ENCODE results near the gene VEPH1.

Gene VEPH1

DNA sequence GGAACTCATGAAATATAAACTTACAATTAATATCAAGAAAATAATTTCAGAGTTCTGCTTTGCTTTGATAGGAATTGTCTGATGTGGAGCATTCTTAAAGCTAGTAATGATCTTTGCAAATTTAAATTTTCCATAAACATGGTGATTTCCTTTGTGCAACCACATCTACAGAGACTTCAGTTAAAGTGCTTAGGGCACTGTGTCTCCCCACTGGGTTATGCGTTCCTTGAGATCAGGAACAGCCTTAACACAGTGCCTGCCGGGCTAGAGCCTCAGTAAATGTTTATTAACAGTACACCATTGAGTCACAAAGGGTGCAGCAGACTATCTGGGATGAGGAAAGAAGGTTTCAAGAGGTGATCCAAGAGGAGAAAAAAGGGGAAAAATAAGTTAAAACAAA, 235.2 kb downstream of the VEPH1 start:
- H3K4me3 ChIP-seq (ENCODE audit: low read length) = no peak overlapping the region
- no peaks in the 10 kb centered on the region for H3K9me3 ChIP-seq (ENCODE audit: insufficient read depth, low read length)
- no peaks in the 10 kb centered on the region for H3K27me3 ChIP-seq (ENCODE audit: low read depth, low read length)
- TF ChIP-seq, protein P1, sequence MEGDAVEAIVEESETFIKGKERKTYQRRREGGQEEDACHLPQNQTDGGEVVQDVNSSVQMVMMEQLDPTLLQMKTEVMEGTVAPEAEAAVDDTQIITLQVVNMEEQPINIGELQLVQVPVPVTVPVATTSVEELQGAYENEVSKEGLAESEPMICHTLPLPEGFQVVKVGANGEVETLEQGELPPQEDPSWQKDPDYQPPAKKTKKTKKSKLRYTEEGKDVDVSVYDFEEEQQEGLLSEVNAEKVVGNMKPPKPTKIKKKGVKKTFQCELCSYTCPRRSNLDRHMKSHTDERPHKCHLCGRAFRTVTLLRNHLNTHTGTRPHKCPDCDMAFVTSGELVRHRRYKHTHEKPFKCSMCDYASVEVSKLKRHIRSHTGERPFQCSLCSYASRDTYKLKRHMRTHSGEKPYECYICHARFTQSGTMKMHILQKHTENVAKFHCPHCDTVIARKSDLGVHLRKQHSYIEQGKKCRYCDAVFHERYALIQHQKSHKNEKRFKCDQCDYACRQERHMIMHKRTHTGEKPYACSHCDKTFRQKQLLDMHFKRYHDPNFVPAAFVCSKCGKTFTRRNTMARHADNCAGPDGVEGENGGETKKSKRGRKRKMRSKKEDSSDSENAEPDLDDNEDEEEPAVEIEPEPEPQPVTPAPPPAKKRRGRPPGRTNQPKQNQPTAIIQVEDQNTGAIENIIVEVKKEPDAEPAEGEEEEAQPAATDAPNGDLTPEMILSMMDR (IDR thresholded peaks at IDR 0.05; ENCODE audit: low read depth, low read length) = no peak
- no peak for TF ChIP-seq EZH2phosphoT487 (IDR thresholded peaks at IDR 0.05; ENCODE audit: low read depth)
- no peak overlapping the region for H3K4me2 ChIP-seq (ENCODE audit: low read length)
- no peak overlapping the region for H2AFZ ChIP-seq (ENCODE audit: low read depth, low read length)
- H3K79me2 ChIP-seq (ENCODE audit: low read length) = no peaks in the 10 kb centered on the region
- H3K9ac ChIP-seq (ENCODE audit: low read length) = no peak overlapping the region
- no peak overlapping the region for H3K27ac ChIP-seq (ENCODE audit: low read length)
- no peaks in the 10 kb centered on the region for H3K4me1 ChIP-seq (ENCODE audit: low read length)
- no peaks in the 10 kb centered on the region for H3K36me3 ChIP-seq (replicated peaks; ENCODE audit: low read depth, low read length)
- H4K20me1 ChIP-seq (ENCODE audit: insufficient read depth, low read length) = no peaks in the 10 kb centered on the region

DNA sequence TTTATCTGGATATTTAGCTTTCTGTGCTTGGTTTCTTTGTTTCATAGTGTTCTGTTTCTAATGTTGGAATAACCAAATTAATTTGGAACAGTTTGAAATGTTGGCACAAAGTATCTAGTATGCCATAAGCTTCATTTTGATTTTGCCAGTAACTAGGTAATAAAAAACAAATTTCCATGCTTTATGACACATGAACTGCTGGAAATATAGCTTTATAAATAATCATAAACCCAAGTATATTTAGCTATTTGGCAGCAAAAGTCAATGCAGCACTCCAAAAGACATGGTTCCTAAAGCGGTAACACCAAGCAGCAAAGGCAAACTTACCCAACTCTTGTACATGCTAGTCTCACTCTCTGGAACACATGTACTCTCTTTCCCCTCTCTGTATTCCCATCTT, 237.3 kb downstream of the VEPH1 start:
- Histone ChIP-seq H3K79me2 (ENCODE audit: low read length) (no peaks in the 10 kb centered on the region), H3K36me3 (replicated peaks; ENCODE audit: low read depth, low read length) (no peaks in the 10 kb centered on the region), H4K20me1 (ENCODE audit: insufficient read depth, low read length) (no peaks in the 10 kb centered on the region), H3K9ac (ENCODE audit: low read length) (no peak overlapping the region), H3K4me1 (ENCODE audit: low read length) (no peaks in the 10 kb centered on the region), H2AFZ (ENCODE audit: low read depth, low read length) (no peak overlapping the region), H3K27me3 (ENCODE audit: low read depth, low read length) (no peaks in the 10 kb centered on the region), H3K4me3 (ENCODE audit: low read length) (no peak overlapping the region), H3K4me2 (ENCODE audit: low read length) (no peak overlapping the region), H3K27ac (ENCODE audit: low read length) (no peak overlapping the region), H3K9me3 (ENCODE audit: insufficient read depth, low read length) (no peaks in the 10 kb centered on the region)
- TF ChIP-seq, protein P1 (IDR thresholded peaks at IDR 0.05; ENCODE audit: low read depth, low read length) = no peak
- no peak for TF ChIP-seq EZH2phosphoT487 (IDR thresholded peaks at IDR 0.05; ENCODE audit: low read depth)

DNA sequence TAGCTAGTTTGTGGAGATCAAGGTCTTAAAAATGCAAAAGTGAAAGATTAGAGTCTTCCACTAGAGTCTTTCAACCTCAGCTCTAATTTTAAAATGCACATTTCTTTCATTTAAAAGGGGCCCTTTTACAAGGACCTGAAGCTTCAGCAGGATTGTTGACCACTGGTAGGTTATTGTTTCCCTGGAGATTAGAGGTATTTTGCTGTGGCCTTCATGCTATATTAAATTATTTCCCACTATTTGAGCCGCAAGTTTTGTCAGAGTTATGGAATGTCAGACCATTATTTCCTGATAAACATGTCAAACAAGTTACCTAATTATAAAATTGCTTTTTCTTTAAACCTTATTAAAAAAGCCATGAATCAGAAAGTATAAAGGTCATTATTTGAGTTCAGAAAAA, 240.2 kb downstream of the VEPH1 start:
- H4K20me1 ChIP-seq (ENCODE audit: insufficient read depth, low read length) = no peaks in the 10 kb centered on the region
- no peaks in the 10 kb centered on the region for H3K4me1 ChIP-seq (ENCODE audit: low read length)
- H3K27ac ChIP-seq (ENCODE audit: low read length) = no peak overlapping the region
- no peak overlapping the region for H3K4me3 ChIP-seq (ENCODE audit: low read length)
- TF ChIP-seq, protein P1 (IDR thresholded peaks at IDR 0.05; ENCODE audit: low read depth, low read length) = no peak
- no peak for TF ChIP-seq EZH2phosphoT487 (IDR thresholded peaks at IDR 0.05; ENCODE audit: low read depth)
- no peaks in the 10 kb centered on the region for H3K27me3 ChIP-seq (ENCODE audit: low read depth, low read length)
- no peak overlapping the region for H3K4me2 ChIP-seq (ENCODE audit: low read length)
- H3K79me2 ChIP-seq (ENCODE audit: low read length) = no peaks in the 10 kb centered on the region
- H3K36me3 ChIP-seq (replicated peaks; ENCODE audit: low read depth, low read length) = no peaks in the 10 kb centered on the region
- no peaks in the 10 kb centered on the region for H3K9me3 ChIP-seq (ENCODE audit: insufficient read depth, low read length)
- H3K9ac ChIP-seq (ENCODE audit: low read length) = no peak overlapping the region
- no peak overlapping the region for H2AFZ ChIP-seq (ENCODE audit: low read depth, low read length)

DNA sequence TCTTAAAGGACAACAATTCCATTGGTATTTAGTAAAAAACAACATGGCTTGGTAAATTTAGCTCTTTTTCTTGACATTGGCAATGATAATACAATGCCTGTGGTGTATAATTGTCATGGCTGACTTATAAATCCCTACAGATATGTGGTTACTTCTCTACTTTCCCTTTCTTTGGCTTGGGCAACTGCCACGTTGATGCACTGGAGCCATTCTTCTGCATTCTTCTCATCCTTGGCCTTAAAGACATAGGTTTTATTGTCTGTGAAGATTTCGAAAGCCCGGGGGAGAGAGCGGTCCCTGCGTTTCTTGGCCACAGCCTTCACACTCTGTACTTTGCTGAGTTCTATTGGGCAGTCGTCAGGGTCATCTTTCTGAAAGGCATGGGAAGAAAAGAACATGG, 242.2 kb downstream of the VEPH1 start:
- no peaks in the 10 kb centered on the region for H3K36me3 ChIP-seq (replicated peaks; ENCODE audit: low read depth, low read length)
- no peak overlapping the region for H2AFZ ChIP-seq (ENCODE audit: low read depth, low read length)
- no peaks in the 10 kb centered on the region for H3K27me3 ChIP-seq (ENCODE audit: low read depth, low read length)
- H3K9me3 ChIP-seq (ENCODE audit: insufficient read depth, low read length) = no peaks in the 10 kb centered on the region
- no peaks in the 10 kb centered on the region for H3K4me1 ChIP-seq (ENCODE audit: low read length)
- H3K4me3 ChIP-seq (ENCODE audit: low read length) = no peak overlapping the region
- no peaks in the 10 kb centered on the region for H3K79me2 ChIP-seq (ENCODE audit: low read length)
- no peak overlapping the region for H3K4me2 ChIP-seq (ENCODE audit: low read length)
- H4K20me1 ChIP-seq (ENCODE audit: insufficient read depth, low read length) = no peaks in the 10 kb centered on the region
- no peak overlapping the region for H3K9ac ChIP-seq (ENCODE audit: low read length)
- no peak for TF ChIP-seq EZH2phosphoT487 (IDR thresholded peaks at IDR 0.05; ENCODE audit: low read depth)
- TF ChIP-seq, protein P1 (IDR thresholded peaks at IDR 0.05; ENCODE audit: low read depth, low read length) = no peak
- no peak overlapping the region for H3K27ac ChIP-seq (ENCODE audit: low read length)
